Measurements from ENCODE around the gene ANKHD1.

- no peak for TF ChIP-seq CTCF (IDR thresholded peaks at IDR 0.05)
- no peak for TF ChIP-seq POLR2A (IDR thresholded peaks at IDR 0.05)
Measured at GRCh38 chr5:140391732-140392131, 9.9 kb upstream of the ANKHD1 start.
